ENCODE results near the gene PPFIA2. TPM values are rescaled to one million over a fixed set of nuclear protein-coding genes. Genes with fewer than 3 reads are reported as not detected.

Gene PPFIA2
- polyA plus RNA-seq, 1 donor (not counting 4 experiments of a cell fraction or from before 2014, with no cell fraction given): not detected

GRCh38 chr12:81439344-81439743 lies 319.8 kb downstream of the PPFIA2 start:
- no peak overlapping the region for H2AFZ ChIP-seq (ENCODE audit: control insufficient read depth, low read length)
- no peaks in the 10 kb centered on the region for H4K20me1 ChIP-seq (ENCODE audit: control insufficient read depth, extremely low read depth, insufficient read depth, low read length)
- dilution Hi-C loops (cut with MboI; ENCODE audit: extremely low pct_ligation_motif_present, low sequenced_read_pairs): no loop called here
- no peaks in the 10 kb centered on the region for H3K9me1 ChIP-seq (ENCODE audit: control insufficient read depth, extremely low read depth, insufficient read depth, low read length)
- H3K27ac ChIP-seq (ENCODE audit: control insufficient read depth, insufficient read depth, low read length): no peak overlapping the region
- no peaks in the 10 kb centered on the region for H3K79me2 ChIP-seq (ENCODE audit: control insufficient read depth, insufficient read depth, low read length)
- FAIRE-seq (no peak), DNase-seq (ENCODE audit: low read depth, low spot score) (no peak)
- TF ChIP-seq, protein P1, sequence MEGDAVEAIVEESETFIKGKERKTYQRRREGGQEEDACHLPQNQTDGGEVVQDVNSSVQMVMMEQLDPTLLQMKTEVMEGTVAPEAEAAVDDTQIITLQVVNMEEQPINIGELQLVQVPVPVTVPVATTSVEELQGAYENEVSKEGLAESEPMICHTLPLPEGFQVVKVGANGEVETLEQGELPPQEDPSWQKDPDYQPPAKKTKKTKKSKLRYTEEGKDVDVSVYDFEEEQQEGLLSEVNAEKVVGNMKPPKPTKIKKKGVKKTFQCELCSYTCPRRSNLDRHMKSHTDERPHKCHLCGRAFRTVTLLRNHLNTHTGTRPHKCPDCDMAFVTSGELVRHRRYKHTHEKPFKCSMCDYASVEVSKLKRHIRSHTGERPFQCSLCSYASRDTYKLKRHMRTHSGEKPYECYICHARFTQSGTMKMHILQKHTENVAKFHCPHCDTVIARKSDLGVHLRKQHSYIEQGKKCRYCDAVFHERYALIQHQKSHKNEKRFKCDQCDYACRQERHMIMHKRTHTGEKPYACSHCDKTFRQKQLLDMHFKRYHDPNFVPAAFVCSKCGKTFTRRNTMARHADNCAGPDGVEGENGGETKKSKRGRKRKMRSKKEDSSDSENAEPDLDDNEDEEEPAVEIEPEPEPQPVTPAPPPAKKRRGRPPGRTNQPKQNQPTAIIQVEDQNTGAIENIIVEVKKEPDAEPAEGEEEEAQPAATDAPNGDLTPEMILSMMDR (optimal IDR thresholded peaks at IDR 0.05 in 1 of 3, IDR thresholded peaks at IDR 0.05 in 1 of 3, conservative IDR thresholded peaks at IDR 0.05 in 1 of 3; ENCODE audit: extremely low read depth in 1 of 3, insufficient read depth in 2 of 3, low read length in 3 of 3): no peak
- TF ChIP-seq EZH2 (IDR thresholded peaks at IDR 0.05; ENCODE audit: low read length): no peak
- H3K36me3 ChIP-seq (ENCODE audit: control insufficient read depth in 2 of 2, extremely low read depth in 1 of 2, insufficient read depth in 2 of 2, low read length in 2 of 2): no peaks in the 10 kb centered on the region
- H3K9me3 ChIP-seq (ENCODE audit: control insufficient read depth, low read depth, low read length): no peaks in the 10 kb centered on the region
- no peak overlapping the region for H3K4me2 ChIP-seq (ENCODE audit: control insufficient read depth, extremely low read depth, insufficient read depth, low read depth, low read length)
- H3K27me3 ChIP-seq (ENCODE audit: control insufficient read depth, extremely low read depth, insufficient read depth, low read length): no peaks in the 10 kb centered on the region
- H3K4me1 ChIP-seq (ENCODE audit: control insufficient read depth, extremely low read depth, insufficient read depth, low read length): no peaks in the 10 kb centered on the region
- H3K4me3 ChIP-seq (ENCODE audit: control insufficient read depth in 2 of 3, extremely low read depth in 1 of 3, insufficient read depth in 2 of 3, low read depth in 1 of 3, low read length in 3 of 3): no peak overlapping the region
- no peak overlapping the region for H3K9ac ChIP-seq (ENCODE audit: control insufficient read depth, extremely low read depth, insufficient read depth, low read length)

DNA sequence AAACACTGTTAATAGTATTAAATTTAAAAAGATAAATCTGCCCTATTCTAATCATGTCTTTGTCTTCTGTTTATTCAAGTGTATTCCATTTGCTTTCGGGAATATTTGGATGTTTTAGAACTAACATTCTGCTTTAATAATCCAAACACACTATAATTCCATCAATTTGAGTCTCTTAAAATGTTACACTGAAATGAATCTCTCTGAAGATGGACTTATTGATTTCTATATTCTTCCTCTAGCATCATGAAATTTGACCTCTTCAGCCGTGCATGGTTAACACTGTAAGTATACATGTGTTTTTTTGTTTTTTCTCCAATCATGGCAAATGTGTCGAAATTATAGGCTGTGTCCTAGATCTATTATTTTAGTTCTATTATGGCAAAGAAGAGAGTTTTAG lies 342.1 kb downstream of the PPFIA2 start:
- dilution Hi-C loops (cut with MboI; ENCODE audit: extremely low pct_ligation_motif_present, low sequenced_read_pairs): no loop called here
- no peaks in the 10 kb centered on the region for H3K27me3 ChIP-seq (ENCODE audit: control insufficient read depth, extremely low read depth, insufficient read depth, low read length)
- no peaks in the 10 kb centered on the region for H3K79me2 ChIP-seq (ENCODE audit: control insufficient read depth, insufficient read depth, low read length)
- no peak overlapping the region for H3K27ac ChIP-seq (ENCODE audit: control insufficient read depth, insufficient read depth, low read length)
- H3K4me1 ChIP-seq (ENCODE audit: control insufficient read depth, extremely low read depth, insufficient read depth, low read length): no peaks in the 10 kb centered on the region
- DNase-seq (ENCODE audit: low read depth, low spot score) (no peak), FAIRE-seq (no peak)
- H3K9ac ChIP-seq (ENCODE audit: control insufficient read depth, extremely low read depth, insufficient read depth, low read length): no peak overlapping the region
- H4K20me1 ChIP-seq (ENCODE audit: control insufficient read depth, extremely low read depth, insufficient read depth, low read length): no peaks in the 10 kb centered on the region
- TF ChIP-seq, protein P1 (optimal IDR thresholded peaks at IDR 0.05 in 1 of 3, IDR thresholded peaks at IDR 0.05 in 1 of 3, conservative IDR thresholded peaks at IDR 0.05 in 1 of 3; ENCODE audit: extremely low read depth in 1 of 3, insufficient read depth in 2 of 3, low read length in 3 of 3): no peak
- TF ChIP-seq EZH2 (IDR thresholded peaks at IDR 0.05; ENCODE audit: low read length): no peak
- no peaks in the 10 kb centered on the region for H3K36me3 ChIP-seq (ENCODE audit: control insufficient read depth in 2 of 2, extremely low read depth in 1 of 2, insufficient read depth in 2 of 2, low read length in 2 of 2)
- H3K9me1 ChIP-seq (ENCODE audit: control insufficient read depth, extremely low read depth, insufficient read depth, low read length): no peaks in the 10 kb centered on the region
- no peak overlapping the region for H3K4me3 ChIP-seq (ENCODE audit: control insufficient read depth in 2 of 3, extremely low read depth in 1 of 3, insufficient read depth in 2 of 3, low read depth in 1 of 3, low read length in 3 of 3)
- no peaks in the 10 kb centered on the region for H3K9me3 ChIP-seq (ENCODE audit: control insufficient read depth, low read depth, low read length)
- H3K4me2 ChIP-seq (ENCODE audit: control insufficient read depth, extremely low read depth, insufficient read depth, low read depth, low read length): no peak overlapping the region
- no peak overlapping the region for H2AFZ ChIP-seq (ENCODE audit: control insufficient read depth, low read length)
